Endothelial cell of umbilical vein (primary cell): Measurements from ENCODE around the gene PSAT1. TPM values are rescaled to one million over a fixed set of nuclear protein-coding genes. Genes with fewer than 3 reads are reported as not detected.

Experiments used
- BruUV-seq: library from RNA; stranded (reverse); fragments of 400-500 nt; replicated peaks from 2 replicates; lab custom pipeline; 2021; lab: Mats Ljungman, UMichigan
- CTCF ChIA-PET: fragments of 300-600, 350-600 bp; sonication (Branson Sonifier 250); formaldehyde crosslinking; loops from one replicate; lab custom pipeline; 2021; ENCODE audit warnings: antibody characterized with exemption, inconsistent platforms; lab: Charles Lee
- POLR2A ChIA-PET: fragments of 300-600, 350-600 bp; sonication (Branson Sonifier 250); formaldehyde crosslinking; loops from one replicate; lab custom pipeline; 2021; ENCODE audit warnings: antibody characterized with exemption, inconsistent platforms; lab: Charles Lee
- DNase-seq: peaks from one replicate; pipeline ENCODE4 v3.0.0-alpha.2; 2011; ENCODE audit warnings: low read depth, low spot score
- FAIRE-seq: peaks from 2 replicates; lab custom pipeline; 2011; peaks lifted over from hg19 to GRCh38; lab: Jason Lieb, UNC
- H2AFZ ChIP-seq: 2 replicates; pipeline ENCODE4 v1.6.0; 2012; ENCODE audit warnings: low read depth, low read length, control low read depth, inconsistent platforms
- H3K27ac ChIP-seq: 2 replicates; pipeline ENCODE4 v1.5.1; 2011; ENCODE audit warnings: low read depth, mild to moderate bottlenecking, control low read depth, low read length, moderate library complexity; ENCODE audit not compliant: insufficient read depth
- H3K27me3 ChIP-seq, 2 experiments: 2 replicates each; pipeline versions ENCODE4 v1.6.0 to v1.6.1; 2011; ENCODE audit warnings: low read length in 2 of 2, mixed read lengths in 1 of 2; ENCODE audit not compliant: control insufficient read depth in 2 of 2, insufficient read depth in 2 of 2
- H3K36me3 ChIP-seq, 2 experiments: 2 replicates in 1 of 2; 3 replicates in 1 of 2; pipeline ENCODE4 v1.5.1; 2011; ENCODE audit warnings: low read length in 2 of 2, mild to moderate bottlenecking in 1 of 2, moderate library complexity in 1 of 2; ENCODE audit not compliant: control insufficient read depth in 2 of 2, insufficient read depth in 2 of 2; ENCODE audit errors: extremely low read depth in 1 of 2
- H3K4me1 ChIP-seq: 3 replicates; pipeline ENCODE4 v1.5.1; 2011; ENCODE audit warnings: mild to moderate bottlenecking, low read length; ENCODE audit not compliant: control insufficient read depth, insufficient read depth; ENCODE audit errors: extremely low read depth
- H3K4me2 ChIP-seq: 2 replicates; pipeline ENCODE4 v1.6.1; 2011; ENCODE audit warnings: low read length, control low read depth, mixed read lengths; ENCODE audit not compliant: insufficient read depth
- H3K4me3 ChIP-seq, 3 experiments: fragments of 200-600 bp in 1 of 3; sonication (generic), shearing (Covaris generic) in 1 of 3; replicated peaks in 1 of 3; 2 replicates each; pipeline ENCODE4 v1.5.1; 2011 to 2016; ENCODE audit warnings: control low read depth in 3 of 3, low read length in 3 of 3, mild to moderate bottlenecking in 2 of 3, inconsistent platforms in 1 of 3, low read depth in 1 of 3, moderate library complexity in 1 of 3; ENCODE audit not compliant: insufficient read depth in 1 of 3
- H3K79me2 ChIP-seq: 2 replicates; pipeline ENCODE4 v1.6.0; 2012; ENCODE audit warnings: low read length, inconsistent platforms; ENCODE audit not compliant: control insufficient read depth, insufficient read depth
- H3K9ac ChIP-seq: replicated peaks from 2 replicates; pipeline ENCODE3; 2011; ENCODE audit warnings: low read length, control low read depth; ENCODE audit not compliant: insufficient read depth; ENCODE audit errors: extremely low read depth
- H3K9me1 ChIP-seq: replicated peaks from 3 replicates; pipeline ENCODE4 v1.6.0; 2011; ENCODE audit warnings: mild to moderate bottlenecking, low read length; ENCODE audit not compliant: control insufficient read depth, insufficient read depth; ENCODE audit errors: extremely low read depth
- H3K9me3 ChIP-seq: replicated peaks from 2 replicates; pipeline ENCODE4 v1.5.1; 2012; ENCODE audit warnings: low read length, inconsistent platforms; ENCODE audit not compliant: control insufficient read depth, insufficient read depth
- H4K20me1 ChIP-seq: replicated peaks from 2 replicates; pipeline ENCODE3; 2011; ENCODE audit warnings: mild to moderate bottlenecking, low read length; ENCODE audit not compliant: control insufficient read depth, insufficient read depth; ENCODE audit errors: extremely low read depth
- EZH2 ChIP-seq: IDR thresholded peaks from 2 replicates; pipeline ENCODE4 v1.6.1; 2012; ENCODE audit warnings: borderline replicate concordance, low read depth, mild to moderate bottlenecking, moderate library complexity, low read length, inconsistent platforms; ENCODE audit not compliant: severe bottlenecking
- GATA2 ChIP-seq: IDR thresholded peaks from 2 replicates; pipeline ENCODE4 v1.7.0; 2011; ENCODE audit warnings: low read depth, mild to moderate bottlenecking, moderate library complexity, mixed read lengths, low read length; ENCODE audit not compliant: insufficient read length, insufficient read depth
- JUN ChIP-seq: IDR thresholded peaks from 2 replicates; pipeline ENCODE4 v1.6.1; 2011; ENCODE audit warnings: borderline replicate concordance, low read depth; ENCODE audit not compliant: insufficient read length, insufficient read depth
- MYC ChIP-seq: IDR thresholded peaks from one replicate; pipeline ENCODE4 v1.6.1; 2011; ENCODE audit warnings: mild to moderate bottlenecking, low read depth, low read length
- POLR2A ChIP-seq: IDR thresholded peaks from 2 replicates; pipeline ENCODE4 v1.6.1; 2012; ENCODE audit warnings: low read depth, mild to moderate bottlenecking, control low read depth, low read length
- POLR2AphosphoS5 ChIP-seq: IDR thresholded peaks from 2 replicates; pipeline ENCODE4 v1.6.1; 2012; ENCODE audit warnings: low read depth, mild to moderate bottlenecking, control low read depth, low read length, moderate library complexity; ENCODE audit not compliant: insufficient read depth
- dilution Hi-C: fragments of 300-500 bp; cut with MboI; formaldehyde crosslinking; loops from one replicate; pipeline ENCODE4 v1.15.0; 2019; ENCODE audit warnings: low sequenced_read_pairs; ENCODE audit not compliant: extremely low pct_ligation_motif_present
- intact Hi-C: fragments of 100-400 bp; cut with micrococcal nuclease; formaldehyde crosslinking; loops from one replicate; pipeline ENCODE4 v1.10.0; 2022
- polyA plus RNA-seq, 4 experiments: library from polyadenylated mRNA; depleted of rRNA in 3 of 4; stranded (reverse) in 3 of 4; unstranded in 1 of 4; fragments of >200 nt; gene quantifications; 2 replicates each; pipeline versions ENCODE4 v1.2.1 to v1.2.3, GENCODE V29; 2011 to 2012; ENCODE audit warnings: missing spikeins in 1 of 4
- total RNA-seq: library from RNA; stranded (reverse); gene quantifications from 2 replicates; pipeline ENCODE4 v1.2.3, GENCODE V29; 2021
- TF ChIP-seq, protein P1 (sequence below): IDR thresholded peaks from 2 replicates; pipeline ENCODE4 v1.6.1; 2011; ENCODE audit not compliant: insufficient read depth, insufficient read length
- TF ChIP-seq, protein P2 (sequence below), 2 donors: IDR thresholded peaks; 1 replicate in 1 of 2; 2 replicates in 1 of 2; pipeline ENCODE4 v1.5.1; 2011; ENCODE audit warnings: low read length in 2 of 2, mild to moderate bottlenecking in 2 of 2, moderate library complexity in 2 of 2, control low read depth in 1 of 2, inconsistent platforms in 1 of 2, low read depth in 1 of 2; ENCODE audit not compliant: insufficient read depth in 1 of 2; ENCODE audit errors: extremely low read depth in 1 of 2

The PSAT1 gene
- total and polyA plus RNA-seq, 2 donors (not counting 3 experiments of a cell fraction or from before 2014, with no cell fraction given): 19.1 to 47.3 TPM

DNA sequence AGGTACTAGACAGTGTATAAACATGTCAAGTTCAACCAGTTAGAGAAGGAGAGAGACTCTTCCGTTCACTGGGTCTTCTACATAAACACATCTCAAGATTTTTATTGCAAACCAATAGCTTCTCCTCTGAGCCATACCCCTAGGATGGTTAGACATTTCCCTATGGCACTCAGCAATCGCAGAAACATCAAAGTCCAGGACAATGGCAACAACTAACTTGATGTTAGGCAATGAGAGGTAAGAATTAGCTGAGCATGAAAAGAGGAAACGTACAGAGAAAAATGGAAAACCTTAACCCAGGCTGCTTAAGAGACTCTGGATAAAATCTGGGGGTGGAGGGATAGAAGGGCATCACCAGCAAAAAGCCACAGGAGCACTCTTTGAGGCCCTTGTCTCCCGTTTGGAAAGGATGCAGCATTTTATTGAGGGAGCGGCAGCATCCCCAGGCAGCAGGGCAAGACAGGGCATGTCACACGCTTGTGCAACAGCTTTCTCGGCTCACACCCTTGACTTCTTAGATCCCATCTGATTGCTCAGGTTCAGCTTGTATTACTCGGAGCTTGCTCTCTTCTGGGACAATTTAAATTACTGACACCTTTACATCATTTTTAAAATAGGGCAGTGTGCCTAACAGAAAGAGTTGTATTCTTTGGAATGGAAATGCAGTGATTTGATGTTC lies 8.6 kb upstream of the PSAT1 start:
- Histone ChIP-seq H3K9me3 (no peaks in the 10 kb centered on the region), H3K36me3 (no peaks in the 10 kb centered on the region), H3K4me1 (no peaks in the 10 kb centered on the region), H3K9ac (no peak overlapping the region), H3K9me1 (no peaks in the 10 kb centered on the region), H3K27me3 (peaks cover 0 to 8% of the 10 kb centered on the region in 2 experiments), H3K4me3 (no peak overlapping the region), H3K4me2 (no peak overlapping the region), H3K79me2 (no peaks in the 10 kb centered on the region), H3K27ac (no peak overlapping the region), H2AFZ (no peak overlapping the region), H4K20me1 (no peaks in the 10 kb centered on the region)
- TF ChIP-seq GATA2 (no peak), EZH2 (no peak), POLR2AphosphoS5 (no peak), JUN (no peak), POLR2A (no peak), MYC (no peak)
- TF ChIP-seq, protein P1, sequence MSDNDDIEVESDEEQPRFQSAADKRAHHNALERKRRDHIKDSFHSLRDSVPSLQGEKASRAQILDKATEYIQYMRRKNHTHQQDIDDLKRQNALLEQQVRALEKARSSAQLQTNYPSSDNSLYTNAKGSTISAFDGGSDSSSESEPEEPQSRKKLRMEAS: no peak
- dilution Hi-C loops: no loop called here
- POLR2A ChIA-PET: no interaction called here
- DNase-seq (no peak), FAIRE-seq (no peak)
- CTCF ChIA-PET: no interaction called here
- BruUV-seq: no TSS peak
- intact Hi-C loops: no loop called here

DNA sequence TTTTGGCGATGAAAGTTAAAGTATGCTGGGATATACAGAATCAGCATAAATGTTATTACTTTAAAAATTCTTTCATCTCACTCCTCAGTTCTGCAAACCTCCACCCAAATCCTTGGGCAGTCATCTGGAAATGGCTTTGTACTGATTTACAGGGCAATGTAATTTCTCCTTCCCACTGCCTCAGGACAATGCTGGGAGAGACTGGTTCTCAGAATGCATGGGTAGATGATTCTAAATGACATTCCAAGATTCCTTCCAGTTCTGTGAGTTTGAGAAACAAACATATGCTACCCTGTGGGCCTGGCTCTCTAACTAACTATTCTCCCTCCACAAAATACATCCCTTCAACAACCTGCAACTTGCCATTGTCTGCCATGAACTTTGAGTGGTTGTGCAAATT lies 7.5 kb upstream of the PSAT1 start:
- H3K4me3 ChIP-seq: no peak overlapping the region

More for the DNA sequence above, 7.5 kb upstream of the PSAT1 start:
- FAIRE-seq: no peak
- intact Hi-C loops: no loop called here
- Histone ChIP-seq H3K9me1 (no peaks in the 10 kb centered on the region), H3K27me3 (peaks cover 0 to 8% of the 10 kb centered on the region in 2 experiments), H4K20me1 (no peaks in the 10 kb centered on the region), H3K9ac (no peak overlapping the region), H3K27ac (no peak overlapping the region), H3K9me3 (no peaks in the 10 kb centered on the region), H3K4me1 (no peaks in the 10 kb centered on the region), H2AFZ (no peak overlapping the region), H3K36me3 (no peaks in the 10 kb centered on the region), H3K79me2 (no peaks in the 10 kb centered on the region), H3K4me2 (no peak overlapping the region)
- CTCF ChIA-PET: no interaction called here
- TF ChIP-seq, protein P2, sequence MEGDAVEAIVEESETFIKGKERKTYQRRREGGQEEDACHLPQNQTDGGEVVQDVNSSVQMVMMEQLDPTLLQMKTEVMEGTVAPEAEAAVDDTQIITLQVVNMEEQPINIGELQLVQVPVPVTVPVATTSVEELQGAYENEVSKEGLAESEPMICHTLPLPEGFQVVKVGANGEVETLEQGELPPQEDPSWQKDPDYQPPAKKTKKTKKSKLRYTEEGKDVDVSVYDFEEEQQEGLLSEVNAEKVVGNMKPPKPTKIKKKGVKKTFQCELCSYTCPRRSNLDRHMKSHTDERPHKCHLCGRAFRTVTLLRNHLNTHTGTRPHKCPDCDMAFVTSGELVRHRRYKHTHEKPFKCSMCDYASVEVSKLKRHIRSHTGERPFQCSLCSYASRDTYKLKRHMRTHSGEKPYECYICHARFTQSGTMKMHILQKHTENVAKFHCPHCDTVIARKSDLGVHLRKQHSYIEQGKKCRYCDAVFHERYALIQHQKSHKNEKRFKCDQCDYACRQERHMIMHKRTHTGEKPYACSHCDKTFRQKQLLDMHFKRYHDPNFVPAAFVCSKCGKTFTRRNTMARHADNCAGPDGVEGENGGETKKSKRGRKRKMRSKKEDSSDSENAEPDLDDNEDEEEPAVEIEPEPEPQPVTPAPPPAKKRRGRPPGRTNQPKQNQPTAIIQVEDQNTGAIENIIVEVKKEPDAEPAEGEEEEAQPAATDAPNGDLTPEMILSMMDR (IDR thresholded peaks at IDR 0.05; ENCODE audit: extremely low read depth in 1 of 2, insufficient read depth in 1 of 2, low read depth in 1 of 2, low read length in 2 of 2): no peak
- TF ChIP-seq EZH2: no peak
- no peak for TF ChIP-seq POLR2A
- TF ChIP-seq, protein P1: no peak
- TF ChIP-seq MYC: no peak
- TF ChIP-seq GATA2: no peak
- no peak for DNase-seq
- BruUV-seq: no TSS peak
- POLR2A ChIA-PET: no interaction called here
- dilution Hi-C loops: no loop called here
